GM15510 (cell line): ENCODE data around the gene PLEKHN1.

Experiments
- POLR2A ChIP-seq: IDR thresholded peaks from 3 replicates; pipeline ENCODE4 v1.6.1; 2011; ENCODE audit warnings: borderline replicate concordance; ENCODE audit not compliant: insufficient read length; ENCODE audit errors: extremely low read depth

Gene PLEKHN1, protein sequence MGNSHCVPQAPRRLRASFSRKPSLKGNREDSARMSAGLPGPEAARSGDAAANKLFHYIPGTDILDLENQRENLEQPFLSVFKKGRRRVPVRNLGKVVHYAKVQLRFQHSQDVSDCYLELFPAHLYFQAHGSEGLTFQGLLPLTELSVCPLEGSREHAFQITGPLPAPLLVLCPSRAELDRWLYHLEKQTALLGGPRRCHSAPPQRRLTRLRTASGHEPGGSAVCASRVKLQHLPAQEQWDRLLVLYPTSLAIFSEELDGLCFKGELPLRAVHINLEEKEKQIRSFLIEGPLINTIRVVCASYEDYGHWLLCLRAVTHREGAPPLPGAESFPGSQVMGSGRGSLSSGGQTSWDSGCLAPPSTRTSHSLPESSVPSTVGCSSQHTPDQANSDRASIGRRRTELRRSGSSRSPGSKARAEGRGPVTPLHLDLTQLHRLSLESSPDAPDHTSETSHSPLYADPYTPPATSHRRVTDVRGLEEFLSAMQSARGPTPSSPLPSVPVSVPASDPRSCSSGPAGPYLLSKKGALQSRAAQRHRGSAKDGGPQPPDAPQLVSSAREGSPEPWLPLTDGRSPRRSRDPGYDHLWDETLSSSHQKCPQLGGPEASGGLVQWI

DNA sequence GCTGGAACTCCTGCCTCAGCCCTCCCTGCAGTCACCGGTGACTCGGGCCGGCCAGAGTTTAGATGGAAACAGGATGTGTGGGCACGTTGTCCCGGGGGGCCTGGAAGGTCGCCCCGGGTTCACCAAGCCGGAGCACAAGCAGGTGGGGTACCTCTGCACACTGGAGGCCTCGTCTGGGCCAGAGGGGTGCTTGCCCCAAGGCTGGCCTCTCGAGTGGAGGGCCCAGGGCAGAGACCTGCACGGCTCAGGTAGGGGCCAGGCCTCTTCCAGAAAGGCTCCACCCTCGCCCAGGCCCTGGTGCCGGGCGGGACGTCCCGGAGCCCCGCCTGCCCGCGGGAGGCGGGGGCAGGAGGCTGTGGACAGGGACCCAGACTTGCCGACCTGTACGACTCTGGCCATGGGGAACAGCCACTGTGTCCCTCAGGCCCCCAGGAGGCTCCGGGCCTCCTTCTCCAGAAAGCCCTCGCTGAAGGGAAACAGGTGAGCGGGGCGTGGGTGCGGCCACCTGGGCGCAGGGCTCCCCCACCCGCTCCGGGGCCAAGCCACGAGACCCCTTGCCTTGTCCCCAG lies at the start of gene PLEKHN1:
Gene PLEKHN1 (plus strand): TSS at position 348 of the 569 bp plus-strand sequence. CDS start 50 bp downstream, at position 398.
- TF ChIP-seq POLR2A: no peak

DNA sequence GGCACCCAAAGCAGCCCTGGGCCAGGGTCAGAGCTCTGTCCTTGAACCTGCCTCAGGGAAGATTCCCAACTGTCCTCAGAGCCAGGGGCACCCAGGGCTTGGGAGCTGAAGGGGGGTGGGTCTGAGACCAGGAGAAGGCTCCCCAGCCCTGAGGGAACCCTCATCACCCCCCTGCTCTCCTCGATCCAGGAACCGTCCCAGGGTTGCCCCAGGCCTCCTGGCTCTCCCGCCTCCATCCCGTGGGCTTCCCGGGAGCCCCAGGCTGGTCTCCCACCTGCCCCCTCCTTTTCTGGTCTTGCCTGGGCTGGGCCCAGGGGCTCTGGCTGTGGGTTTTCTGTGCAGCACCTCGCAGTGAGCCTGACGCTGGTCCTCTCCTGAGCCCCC lies 49.2 kb upstream of the PLEKHN1 start:
- no peak for TF ChIP-seq POLR2A

DNA sequence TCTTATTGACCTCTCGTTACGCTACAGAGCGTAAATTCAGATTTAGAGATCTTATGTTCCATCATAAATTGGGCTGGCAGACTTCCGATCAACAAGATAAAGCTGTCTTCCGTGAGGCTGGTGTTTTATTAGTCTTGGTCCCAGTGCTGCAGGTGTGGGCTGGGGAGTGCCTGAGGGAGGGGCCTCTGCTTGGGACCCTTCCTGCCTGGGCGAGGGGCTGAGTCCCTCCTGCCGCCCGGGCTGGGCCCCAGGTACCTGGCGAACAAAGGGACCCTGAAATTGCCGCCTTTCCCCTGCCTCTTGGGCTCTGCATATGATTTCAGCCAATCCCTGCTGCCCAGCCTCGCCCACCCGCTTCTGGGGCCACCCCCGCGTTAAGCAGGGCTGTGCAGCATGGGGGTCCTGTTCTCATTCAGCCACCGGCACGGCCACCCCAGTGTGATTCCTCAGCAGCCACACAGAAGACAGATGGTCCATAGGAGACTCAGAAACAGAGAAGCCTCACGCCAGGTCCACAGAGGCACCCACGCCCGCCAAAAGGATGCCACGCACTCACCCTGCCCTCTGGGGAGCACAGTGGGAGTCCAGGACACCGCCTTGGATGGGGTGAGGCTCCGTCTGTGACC lies 48.7 kb upstream of the PLEKHN1 start:
- no peak for TF ChIP-seq POLR2A

DNA sequence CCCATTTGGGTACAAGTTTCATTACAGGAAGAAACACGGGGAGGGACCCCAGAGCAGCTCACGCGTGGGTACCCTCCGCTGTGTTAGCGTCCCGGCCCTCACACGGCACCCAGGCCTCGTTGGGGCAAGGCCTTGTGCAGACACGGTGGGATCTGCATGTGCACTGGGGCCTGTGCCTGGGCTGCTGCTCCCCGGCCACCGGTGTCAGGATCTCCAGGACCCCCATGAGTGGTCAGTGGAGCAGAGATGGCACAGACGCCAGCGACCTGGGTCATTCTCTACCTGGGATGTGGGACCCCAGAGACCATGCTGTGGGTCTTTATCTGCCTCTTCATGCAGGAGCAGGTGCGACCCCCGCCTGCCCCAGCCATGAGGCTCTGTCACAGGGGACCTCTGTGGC lies 47.9 kb upstream of the PLEKHN1 start:
- TF ChIP-seq POLR2A: no peak

DNA sequence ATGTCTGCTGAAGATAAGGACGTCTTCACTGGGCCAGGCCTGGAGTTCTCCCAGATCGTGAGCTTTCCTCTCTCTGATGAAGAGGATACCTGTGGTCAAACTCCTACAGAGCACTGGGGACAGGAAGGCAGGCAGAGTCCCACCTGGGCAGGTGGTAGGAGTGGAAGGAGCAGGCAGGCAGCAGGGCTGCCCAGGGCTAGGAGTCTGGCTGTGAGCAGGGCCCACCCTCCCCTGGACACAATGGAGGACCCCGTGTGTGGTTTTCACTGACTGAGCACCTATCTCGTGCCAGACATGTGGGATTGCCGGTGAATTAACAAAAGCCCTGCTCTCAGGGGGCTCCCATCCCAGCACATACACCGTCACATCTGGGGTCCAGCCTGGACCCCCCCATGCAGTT lies 47.4 kb upstream of the PLEKHN1 start:
- TF ChIP-seq POLR2A: no peak

DNA sequence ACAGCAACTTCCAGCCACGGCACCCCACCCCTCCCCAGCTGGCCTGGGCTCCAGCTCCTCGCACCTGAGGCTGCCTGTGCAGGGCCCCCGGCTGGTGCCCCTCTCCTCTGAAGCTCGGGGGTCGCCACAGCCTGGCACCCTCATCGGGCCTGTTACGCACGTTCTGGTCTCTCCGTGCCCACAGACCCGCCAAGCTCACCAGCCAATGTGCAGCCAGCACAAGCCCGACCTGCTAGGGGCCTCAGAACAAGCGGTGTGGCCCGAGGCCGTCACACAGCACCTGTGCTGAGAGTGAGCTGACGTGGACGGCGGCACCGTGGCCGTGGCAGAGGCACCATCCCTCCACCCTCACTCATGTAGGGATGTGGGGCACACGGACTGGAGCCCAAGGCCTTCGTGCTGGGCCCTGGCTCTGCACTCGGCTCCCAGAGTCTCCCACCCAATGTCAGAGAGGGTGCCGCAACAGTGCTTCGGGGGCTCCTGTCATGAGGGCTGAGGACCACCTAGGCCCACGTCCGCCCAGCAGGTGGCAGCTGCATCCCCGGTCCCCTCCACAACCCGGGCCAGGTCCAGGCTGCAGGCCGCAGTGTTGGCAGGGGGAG lies 46.9 kb upstream of the PLEKHN1 start:
- no peak for TF ChIP-seq POLR2A

DNA sequence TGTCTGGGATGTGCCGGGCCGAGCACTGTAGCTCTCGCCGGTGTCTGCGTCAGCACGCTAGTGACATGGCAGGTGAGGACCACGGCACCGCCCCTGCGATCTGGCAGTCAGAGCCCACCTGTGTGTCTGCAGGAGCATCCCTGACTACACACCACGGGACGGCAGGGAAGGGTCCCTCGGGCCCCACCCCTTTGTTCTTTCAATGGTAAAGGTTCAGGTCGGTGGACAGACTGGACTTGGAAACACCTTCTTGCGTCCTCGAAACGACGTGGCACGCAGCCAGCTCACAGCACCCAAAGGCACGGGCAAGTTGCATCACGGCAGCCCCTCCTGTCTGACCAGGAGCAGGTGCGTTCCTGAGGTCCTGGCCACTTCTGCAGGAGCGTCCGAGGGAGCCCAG lies 46.3 kb upstream of the PLEKHN1 start:
- TF ChIP-seq POLR2A: no peak

DNA sequence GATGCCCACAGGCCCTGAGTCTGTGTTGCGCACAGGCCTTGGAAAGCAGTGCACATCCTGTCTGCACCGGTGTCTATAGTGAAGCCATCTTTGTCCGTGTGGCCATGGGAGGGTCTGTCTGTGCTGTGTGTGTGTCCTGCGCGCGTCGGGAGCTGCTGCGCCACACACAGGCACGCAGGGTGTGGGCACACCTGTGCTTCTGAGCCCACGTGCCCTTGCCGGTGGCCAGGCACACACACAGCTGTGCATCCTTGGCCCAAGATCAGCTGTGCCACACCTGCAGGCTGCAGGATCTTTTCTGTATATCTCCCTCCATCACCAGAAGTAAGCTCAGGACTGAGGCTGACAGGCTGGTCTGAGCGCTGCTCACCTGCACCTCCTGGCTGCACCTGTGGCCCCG lies 45.8 kb upstream of the PLEKHN1 start:
- no peak for TF ChIP-seq POLR2A

DNA sequence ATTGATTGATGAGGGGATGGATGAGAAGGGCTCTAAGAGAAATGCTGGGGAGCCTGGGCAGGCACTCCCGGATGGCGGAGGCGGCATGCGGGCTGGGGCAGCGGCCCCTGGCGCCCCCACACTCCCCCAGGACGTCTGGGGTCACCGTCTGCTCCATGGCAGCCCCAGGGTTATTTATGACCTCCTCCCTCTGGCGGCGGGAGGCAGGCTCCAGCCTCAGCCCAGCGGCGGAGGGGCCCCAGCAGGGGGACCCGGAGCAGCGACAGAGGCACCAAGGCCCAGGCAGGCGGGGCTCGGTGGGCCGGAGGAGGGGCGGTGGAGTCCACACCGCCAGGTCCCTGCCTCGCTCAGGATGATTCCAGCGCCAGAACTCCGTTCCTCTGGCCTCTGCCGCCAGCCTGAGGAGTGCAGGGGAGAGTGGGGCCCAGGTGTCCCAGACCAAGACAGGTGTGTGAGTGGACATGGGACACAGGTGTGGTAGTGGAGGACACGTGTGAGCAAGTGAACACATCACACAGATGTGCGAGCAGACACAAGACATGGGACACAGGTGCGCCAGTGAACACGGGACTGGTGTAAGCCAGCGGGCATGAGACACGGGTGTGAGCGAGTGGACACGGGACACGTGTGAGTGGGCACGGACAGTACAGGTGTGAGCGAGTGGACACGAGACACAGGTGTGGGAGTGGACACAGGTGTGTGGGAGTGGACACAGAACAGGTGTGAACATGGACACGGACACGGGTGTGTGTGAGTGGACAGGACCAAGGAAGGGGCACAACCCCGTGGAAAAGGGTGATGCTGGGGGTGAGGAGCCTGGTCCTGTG lies 45.1 kb upstream of the PLEKHN1 start:
- TF ChIP-seq POLR2A: no peak

DNA sequence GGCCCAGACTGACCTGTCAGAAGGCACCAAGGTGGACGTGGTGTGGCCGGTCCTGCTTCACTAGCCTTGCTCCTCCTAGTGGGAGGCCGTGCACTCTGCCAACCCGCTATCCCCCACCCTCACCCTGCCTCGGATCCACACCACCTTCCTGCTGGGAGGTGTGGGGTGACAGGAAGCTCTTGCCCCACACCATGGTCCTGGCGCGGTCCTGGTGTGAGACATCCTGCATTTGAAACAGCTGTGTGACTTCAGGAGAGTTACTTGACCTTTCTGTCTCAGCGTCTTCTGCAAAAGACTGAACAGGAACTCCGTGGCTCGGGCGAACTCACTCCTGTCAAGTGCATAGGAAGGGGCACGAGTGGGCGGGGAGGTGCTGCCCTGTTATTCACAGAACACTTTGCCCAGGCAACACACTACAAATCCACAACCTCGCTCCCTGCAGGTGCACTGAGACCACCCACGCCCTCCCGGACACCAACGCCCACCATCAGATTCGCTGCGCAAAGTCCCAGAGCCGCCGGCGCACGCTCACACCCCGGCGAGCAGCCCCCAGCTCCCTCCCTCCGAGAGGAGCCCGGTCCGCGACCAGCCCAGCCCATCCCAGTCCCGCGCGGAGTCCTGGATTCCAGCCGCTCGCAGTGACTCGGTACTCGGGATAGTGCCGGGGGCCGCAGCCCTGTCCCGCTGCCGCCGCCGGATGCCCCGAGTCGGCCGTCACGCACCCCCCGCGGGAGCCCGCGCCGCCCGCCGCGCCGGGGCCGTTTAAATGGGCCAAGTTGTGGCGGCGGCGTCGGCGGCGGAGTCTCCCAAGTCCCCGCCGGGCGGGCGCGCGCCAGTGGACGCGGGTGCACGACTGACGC lies 42.9 kb upstream of the PLEKHN1 start, which contains the start of gene SAMD11:
Gene SAMD11 (plus strand): TSS at position 793 of the 860 bp plus-strand sequence. CDS start 509 bp downstream, outside the sequence.
- TF ChIP-seq POLR2A: no peak

DNA sequence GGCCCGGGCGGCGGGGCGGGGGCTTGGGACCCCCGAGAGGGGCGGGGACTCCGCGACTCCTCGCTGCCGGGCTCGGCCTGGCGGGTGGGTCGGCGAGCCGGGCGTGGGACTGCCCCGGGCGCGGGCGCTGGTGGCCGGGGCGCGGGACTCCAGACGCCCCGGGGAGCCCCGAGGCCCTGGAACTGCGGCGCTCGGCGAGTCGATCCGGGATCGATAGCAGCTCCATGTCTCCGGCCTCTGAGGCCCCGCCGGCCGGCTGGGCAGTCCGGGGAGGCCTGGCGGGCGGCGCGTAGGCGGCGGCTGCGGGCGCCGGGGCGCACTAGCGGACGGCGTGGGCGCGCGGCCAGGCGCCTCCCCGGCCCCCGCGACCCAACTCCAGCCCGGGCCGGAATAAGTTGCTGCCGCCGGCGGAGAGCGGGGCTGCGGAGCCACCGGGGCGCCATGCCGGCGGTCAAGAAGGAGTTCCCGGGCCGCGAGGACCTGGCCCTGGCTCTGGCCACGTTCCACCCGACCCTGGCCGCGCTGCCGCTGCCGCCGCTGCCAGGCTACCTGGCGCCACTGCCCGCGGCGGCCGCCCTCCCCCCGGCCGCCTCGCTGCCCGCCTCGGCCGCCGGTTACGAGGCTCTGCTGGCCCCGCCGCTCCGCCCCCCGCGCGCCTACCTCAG lies 42.2 kb upstream of the PLEKHN1 start:
- no peak for TF ChIP-seq POLR2A

DNA sequence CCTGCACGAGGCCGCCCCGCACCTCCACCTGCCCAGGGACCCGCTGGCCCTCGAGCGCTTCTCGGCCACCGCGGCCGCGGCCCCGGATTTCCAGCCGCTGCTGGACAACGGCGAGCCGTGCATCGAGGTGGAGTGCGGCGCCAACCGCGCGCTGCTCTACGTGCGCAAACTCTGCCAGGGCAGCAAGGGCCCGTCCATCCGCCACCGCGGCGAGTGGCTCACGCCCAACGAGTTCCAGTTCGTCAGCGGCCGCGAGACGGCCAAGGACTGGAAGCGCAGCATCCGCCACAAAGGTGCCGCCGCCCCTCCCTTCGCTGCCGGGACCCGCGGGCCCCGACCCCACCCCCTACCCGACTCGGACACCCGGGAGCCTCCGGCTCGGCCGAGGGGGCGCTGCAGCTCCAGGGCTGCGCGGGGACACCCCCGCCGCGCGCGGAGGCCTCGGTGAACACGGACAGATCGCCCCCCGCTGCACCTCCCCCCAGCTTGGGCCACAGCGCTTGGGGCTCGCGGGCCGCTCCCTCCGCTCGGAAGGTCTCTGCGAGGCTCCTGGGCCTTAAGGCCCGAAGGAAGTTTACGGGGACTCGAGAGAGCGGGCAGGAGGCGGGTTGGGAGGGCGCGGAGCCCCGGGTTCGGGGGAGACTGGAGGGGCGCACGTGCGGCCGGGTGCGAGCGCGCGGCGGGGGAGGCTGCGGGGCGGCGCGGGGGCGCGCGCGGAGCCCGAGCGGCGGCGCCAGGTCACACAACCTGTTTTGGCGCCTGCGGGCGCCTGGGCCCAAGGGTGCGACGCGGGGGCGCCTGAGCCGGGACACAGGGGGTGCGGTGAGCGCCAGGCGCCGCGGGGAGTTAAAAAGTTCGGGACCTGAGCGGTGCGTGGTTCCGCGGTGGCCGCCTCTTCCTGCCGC lies 41.4 kb upstream of the PLEKHN1 start:
- no peak for TF ChIP-seq POLR2A
